ENCODE measurements around the gene HIVEP1. TPM values are rescaled to one million over a fixed set of nuclear protein-coding genes. Genes with fewer than 3 reads are reported as not detected.
A peak's percentile ranks its signal among the peaks of the same experiment; 100 is the strongest.

Gene HIVEP1
- total RNA-seq, 4 donors from 2014 or later: 14.9 to 30.6 (median 22.2) TPM

DNA sequence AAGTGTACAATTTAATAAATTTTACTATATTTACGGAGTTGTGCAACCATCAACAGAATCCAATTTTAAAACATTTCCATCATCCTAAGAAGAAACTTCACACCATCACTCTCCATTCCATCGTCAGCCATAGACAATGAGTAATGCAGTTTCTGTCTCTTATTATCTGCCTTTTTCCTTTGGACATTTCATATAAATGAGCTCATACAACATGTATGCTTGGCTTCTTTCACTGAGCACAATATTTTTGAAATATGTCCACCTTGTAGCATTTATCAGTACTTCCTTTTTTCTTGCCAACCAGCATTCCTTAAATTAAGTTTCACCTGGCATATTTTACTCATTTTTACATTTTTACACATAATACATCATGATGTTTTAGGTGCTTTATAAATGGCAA lies 22.7 kb upstream of the HIVEP1 start:
- no peaks in the 10 kb centered on the region for H3K36me3 ChIP-seq
- H3K27ac ChIP-seq: no peak overlapping the region
- WGBS, 2 donors: 70% methylated on average over 2 of the region's 2 CpGs
- no peaks in the 10 kb centered on the region for H3K4me1 ChIP-seq
- no peak overlapping the region for H3K4me3 ChIP-seq
- H3K27me3 ChIP-seq: no peaks in the 10 kb centered on the region
- no peaks in the 10 kb centered on the region for H3K9me3 ChIP-seq
- TF ChIP-seq, protein P1, sequence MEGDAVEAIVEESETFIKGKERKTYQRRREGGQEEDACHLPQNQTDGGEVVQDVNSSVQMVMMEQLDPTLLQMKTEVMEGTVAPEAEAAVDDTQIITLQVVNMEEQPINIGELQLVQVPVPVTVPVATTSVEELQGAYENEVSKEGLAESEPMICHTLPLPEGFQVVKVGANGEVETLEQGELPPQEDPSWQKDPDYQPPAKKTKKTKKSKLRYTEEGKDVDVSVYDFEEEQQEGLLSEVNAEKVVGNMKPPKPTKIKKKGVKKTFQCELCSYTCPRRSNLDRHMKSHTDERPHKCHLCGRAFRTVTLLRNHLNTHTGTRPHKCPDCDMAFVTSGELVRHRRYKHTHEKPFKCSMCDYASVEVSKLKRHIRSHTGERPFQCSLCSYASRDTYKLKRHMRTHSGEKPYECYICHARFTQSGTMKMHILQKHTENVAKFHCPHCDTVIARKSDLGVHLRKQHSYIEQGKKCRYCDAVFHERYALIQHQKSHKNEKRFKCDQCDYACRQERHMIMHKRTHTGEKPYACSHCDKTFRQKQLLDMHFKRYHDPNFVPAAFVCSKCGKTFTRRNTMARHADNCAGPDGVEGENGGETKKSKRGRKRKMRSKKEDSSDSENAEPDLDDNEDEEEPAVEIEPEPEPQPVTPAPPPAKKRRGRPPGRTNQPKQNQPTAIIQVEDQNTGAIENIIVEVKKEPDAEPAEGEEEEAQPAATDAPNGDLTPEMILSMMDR (IDR thresholded peaks at IDR 0.05): no peak
- TF ChIP-seq POLR2A (IDR thresholded peaks at IDR 0.05): no peak
- TF ChIP-seq EP300 (IDR thresholded peaks at IDR 0.05): no peak
- no peak for DNase-seq (ENCODE audit: low spot score in 2 of 2)

DNA sequence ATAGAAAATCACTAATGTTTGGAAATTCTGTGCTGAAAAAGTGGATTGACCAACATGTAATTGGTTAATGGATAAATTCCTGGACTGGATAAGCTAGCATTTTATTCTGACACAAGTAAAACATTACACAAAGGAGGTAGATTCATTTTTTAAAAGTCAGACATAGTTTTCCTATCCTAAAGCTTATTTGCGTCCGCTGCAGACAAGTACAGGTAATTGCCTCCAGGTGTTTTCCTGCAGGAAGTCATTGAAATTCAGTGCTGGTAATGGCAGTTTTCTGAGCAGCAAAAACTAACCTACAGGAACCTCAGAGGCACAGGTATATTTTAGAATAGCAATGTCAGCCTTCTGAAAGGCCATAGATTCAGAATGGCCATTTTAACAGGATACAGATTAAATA lies 20.0 kb upstream of the HIVEP1 start:
- WGBS, 2 donors: 92 to 94% methylated on average over 2 of the region's 2 CpGs
- H3K4me3 ChIP-seq: no peak overlapping the region
- no peaks in the 10 kb centered on the region for H3K9me3 ChIP-seq
- no peaks in the 10 kb centered on the region for H3K4me1 ChIP-seq
- TF ChIP-seq EP300 (IDR thresholded peaks at IDR 0.05): no peak
- no peaks in the 10 kb centered on the region for H3K27me3 ChIP-seq
- no peak for DNase-seq (ENCODE audit: low spot score in 2 of 2)
- H3K36me3 ChIP-seq: no peaks in the 10 kb centered on the region
- no peak overlapping the region for H3K27ac ChIP-seq

DNA sequence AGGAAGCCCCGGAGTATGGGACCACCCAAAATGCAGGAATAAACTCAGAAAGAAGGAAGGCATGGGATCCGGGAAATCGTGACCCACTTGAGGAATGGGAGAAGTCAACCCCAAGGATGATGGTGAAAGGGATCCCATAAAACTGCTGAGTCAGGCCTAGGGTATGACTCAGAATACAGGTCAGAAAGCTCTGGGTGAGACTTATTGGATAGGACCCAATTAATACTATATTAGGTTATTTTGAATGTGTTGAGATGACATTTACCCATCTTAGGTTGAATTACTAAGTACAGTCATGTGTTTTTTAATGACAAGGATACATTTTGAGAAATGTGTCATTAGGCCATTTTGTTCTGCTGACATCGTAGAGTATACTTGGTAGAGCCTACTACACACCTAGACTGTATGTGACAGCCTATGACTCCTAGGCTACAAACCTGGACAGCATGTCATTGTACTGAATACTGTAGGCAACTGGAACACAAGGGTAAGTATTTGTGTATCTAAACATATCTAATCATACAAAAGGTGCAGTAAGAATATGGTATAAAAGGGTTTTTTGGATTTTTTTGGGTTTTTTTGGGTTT lies 17.1 kb upstream of the HIVEP1 start:
- H3K4me1 ChIP-seq: no peaks in the 10 kb centered on the region
- WGBS, 2 donors: 94 to 96% methylated on average over 4 of the region's 4 CpGs
- TF ChIP-seq, protein P1 (IDR thresholded peaks at IDR 0.05): no peak
- TF ChIP-seq POLR2A (IDR thresholded peaks at IDR 0.05) (no peak), EP300 (IDR thresholded peaks at IDR 0.05) (no peak)
- no peaks in the 10 kb centered on the region for H3K9me3 ChIP-seq
- no peak overlapping the region for H3K4me3 ChIP-seq
- no peaks in the 10 kb centered on the region for H3K27me3 ChIP-seq
- no peak overlapping the region for H3K27ac ChIP-seq
- H3K36me3 ChIP-seq: no peaks in the 10 kb centered on the region
- DNase-seq (ENCODE audit: low spot score in 2 of 2): no peak

DNA sequence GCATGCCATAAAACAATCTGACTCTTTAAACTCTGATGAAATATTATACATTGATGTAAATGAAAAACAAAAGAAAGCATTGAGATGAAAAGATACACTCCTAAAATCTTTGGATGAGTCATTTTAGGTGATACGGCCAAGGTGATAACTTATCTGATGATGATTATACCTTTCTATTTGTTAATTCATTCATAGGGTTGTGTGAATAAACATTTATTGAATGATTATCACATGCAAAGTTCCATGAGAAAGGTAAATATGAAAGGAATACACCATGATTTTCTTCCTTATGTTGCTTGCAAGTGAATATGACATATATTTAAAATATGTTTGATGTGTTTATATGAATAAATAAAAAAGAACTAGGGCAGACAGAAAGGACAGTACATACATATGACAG lies 15.4 kb upstream of the HIVEP1 start:
- TF ChIP-seq, protein P1 (IDR thresholded peaks at IDR 0.05): no peak
- no peak for TF ChIP-seq POLR2A (IDR thresholded peaks at IDR 0.05)
- no peak for TF ChIP-seq EP300 (IDR thresholded peaks at IDR 0.05)
- no peaks in the 10 kb centered on the region for H3K9me3 ChIP-seq
- no peaks in the 10 kb centered on the region for H3K36me3 ChIP-seq
- 69 to 79% methylated on average over 1 of the region's 1 CpG for WGBS, 2 donors
- no peaks in the 10 kb centered on the region for H3K27me3 ChIP-seq
- DNase-seq (ENCODE audit: low spot score in 2 of 2): no peak
- no peak overlapping the region for H3K27ac ChIP-seq
- H3K4me3 ChIP-seq: no peak overlapping the region
- no peaks in the 10 kb centered on the region for H3K4me1 ChIP-seq

DNA sequence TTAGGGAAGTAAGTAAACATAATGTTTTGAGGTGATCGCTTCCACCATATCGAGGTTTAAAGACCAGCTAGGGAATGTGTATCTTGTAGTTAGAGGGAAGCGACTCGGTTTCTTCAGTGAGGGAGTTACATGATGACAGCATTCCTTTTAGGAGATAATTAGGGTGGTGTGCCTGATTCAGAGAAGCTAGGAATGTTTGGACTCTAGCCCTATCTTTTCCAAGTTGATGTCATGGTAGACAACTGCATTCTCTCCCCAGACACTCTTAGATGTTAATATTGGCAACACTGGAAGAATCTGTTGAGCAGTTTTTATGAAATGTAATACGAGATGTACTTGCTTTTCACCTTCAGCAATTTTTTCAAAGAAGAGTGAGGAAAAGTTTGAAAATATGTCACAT lies 12.9 kb upstream of the HIVEP1 start:
- H3K36me3 ChIP-seq: no peaks in the 10 kb centered on the region
- no peaks in the 10 kb centered on the region for H3K9me3 ChIP-seq
- 75 to 81% methylated on average over 5 of the region's 5 CpGs for WGBS, 2 donors
- no peaks in the 10 kb centered on the region for H3K27me3 ChIP-seq
- DNase-seq (ENCODE audit: low spot score in 2 of 2): no peak
- H3K27ac ChIP-seq: peak overlapping the region in 1 of 4 donors; percentile 10
- no peaks in the 10 kb centered on the region for H3K4me1 ChIP-seq
- TF ChIP-seq, protein P1 (IDR thresholded peaks at IDR 0.05): no peak
- peak in 1 of 2 donors; percentile 24 for TF ChIP-seq EP300 (IDR thresholded peaks at IDR 0.05)
- no peak overlapping the region for H3K4me3 ChIP-seq

DNA sequence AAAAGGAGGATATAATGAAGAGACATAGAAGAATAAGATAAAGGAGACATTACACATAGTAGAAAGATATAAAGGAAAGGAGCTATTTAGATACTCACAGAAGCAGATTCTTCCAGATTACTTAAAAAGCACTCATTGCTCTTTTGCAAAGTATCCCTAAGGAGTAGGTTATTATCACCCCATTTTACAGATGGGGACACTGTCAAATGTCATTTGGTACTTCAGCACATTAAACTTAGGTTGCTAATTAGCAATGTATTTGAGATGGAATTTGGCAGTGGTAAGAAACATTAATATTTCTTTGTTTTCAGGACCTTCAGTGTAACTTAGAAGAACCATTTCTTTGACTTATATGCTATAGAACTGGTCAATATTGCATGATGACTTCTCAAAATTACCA lies 11.9 kb upstream of the HIVEP1 start:
- DNase-seq (ENCODE audit: low spot score in 2 of 2): no peak
- Histone ChIP-seq H3K9me3 (no peaks in the 10 kb centered on the region), H3K4me1 (no peaks in the 10 kb centered on the region), H3K27me3 (no peaks in the 10 kb centered on the region), H3K4me3 (no peak overlapping the region), H3K36me3 (no peaks in the 10 kb centered on the region), H3K27ac (no peak overlapping the region)
- TF ChIP-seq, protein P1 (IDR thresholded peaks at IDR 0.05): no peak
- no peak for TF ChIP-seq EP300 (IDR thresholded peaks at IDR 0.05)
- no peak for TF ChIP-seq POLR2A (IDR thresholded peaks at IDR 0.05)
